ENCODE data around the gene RLN3.
"Not testable (repeated sequence)": the region's sequence is repeated elsewhere in the genome, so short reads cannot be mapped to it uniquely, and the experiment has no call there.

Gene RLN3

GRCh38 chr19:13995878-13996765 is 31.8 kb upstream of the RLN3 start:
- DNase-seq, result no peak

GRCh38 chr19:13996928-13997630 is 30.9 kb upstream of the RLN3 start:
- no peak for DNase-seq

GRCh38 chr19:13997631-13997962 is 30.4 kb upstream of the RLN3 start:
- no peak for DNase-seq

GRCh38 chr19:13998426-13998825 is 29.5 kb upstream of the RLN3 start:
- no peak for DNase-seq

- no peak for DNase-seq
Measured at GRCh38 chr19:13999085-13999484, 28.9 kb upstream of the RLN3 start.

GRCh38 chr19:14000691-14001375 is 27.1 kb upstream of the RLN3 start:
- no peak for DNase-seq

- DNase-seq, result no peak
Measured at GRCh38 chr19:14002571-14003250, 25.2 kb upstream of the RLN3 start.

GRCh38 chr19:14003251-14004055 is 24.5 kb upstream of the RLN3 start:
- no peak for DNase-seq

- DNase-seq, result no peak
Measured at GRCh38 chr19:14004619-14005348, 23.2 kb upstream of the RLN3 start.

GRCh38 chr19:14005349-14006084 is 22.4 kb upstream of the RLN3 start:
- DNase-seq, result peak; percentile 88

- DNase-seq, result peak; percentile 100
Measured at GRCh38 chr19:14006085-14006765, 21.7 kb upstream of the RLN3 start, which contains the start of gene RFX1. RFX1 (minus strand) TSS chr19:14006320; CDS start chr19:13993843, 12,477 bp downstream.

- no peak for DNase-seq
Measured at GRCh38 chr19:14006766-14007562, 21.0 kb upstream of the RLN3 start.

GRCh38 chr19:14012378-14012915 is 15.5 kb upstream of the RLN3 start:
- no peak for DNase-seq

- DNase-seq, result no peak
Measured at GRCh38 chr19:14015524-14016035, 12.4 kb upstream of the RLN3 start.

GRCh38 chr19:14019100-14019499 is 8.8 kb upstream of the RLN3 start:
- no peak for DNase-seq

GRCh38 chr19:14019739-14020138 is 8.2 kb upstream of the RLN3 start:
- DNase-seq, result not testable (repeated sequence)

- DNase-seq, result no peak
Measured at GRCh38 chr19:14021474-14021873, 6.5 kb upstream of the RLN3 start.

- DNase-seq, result no peak
Measured at GRCh38 chr19:14022469-14022868, 5.5 kb upstream of the RLN3 start.

Measured in activated CD4-positive, alpha-beta T cell treated with anti-CD3 and anti-CD28 coated beads for 1 hour (primary cell).